H9 (cell line): ENCODE results near the gene FMOD. TPM values are rescaled to one million over a fixed set of nuclear protein-coding genes. Genes with fewer than 3 reads are reported as not detected.

Experiments
- DNase-seq: peaks from one replicate; pipeline ENCODE4 v3.0.0-alpha.2; 2017
- H2AFZ ChIP-seq: one replicate; pipeline ENCODE4 v1.6.1; 2013; ENCODE audit warnings: mild to moderate bottlenecking, low read length, control low read depth, moderate library complexity
- H2AK5ac ChIP-seq: 2 replicates; pipeline ENCODE4 v1.6.1; 2013; ENCODE audit warnings: low read length, control low read depth, mixed read lengths; ENCODE audit not compliant: insufficient read length
- H2BK120ac ChIP-seq: one replicate; pipeline ENCODE4 v1.6.1; 2013; ENCODE audit warnings: low read depth, mild to moderate bottlenecking, low read length, control low read depth, inconsistent platforms; ENCODE audit not compliant: poor library complexity, severe bottlenecking
- H2BK12ac ChIP-seq: 2 replicates; pipeline ENCODE4 v1.6.1; 2013; ENCODE audit warnings: low read length, control low read depth, mixed read lengths, low read depth; ENCODE audit not compliant: insufficient read length
- H2BK15ac ChIP-seq: 2 replicates; pipeline ENCODE4 v1.6.1; 2013; ENCODE audit warnings: low read depth, low read length, control low read depth
- H2BK20ac ChIP-seq: one replicate; pipeline ENCODE4 v1.6.1; 2013; ENCODE audit warnings: low read depth, mild to moderate bottlenecking, low read length, control low read depth, inconsistent platforms; ENCODE audit not compliant: poor library complexity, severe bottlenecking
- H2BK5ac ChIP-seq: 2 replicates; pipeline ENCODE4 v1.6.1; 2013; ENCODE audit warnings: low read length, control low read depth, mixed read lengths; ENCODE audit not compliant: insufficient read length
- H3K14ac ChIP-seq: 2 replicates; pipeline ENCODE4 v1.6.1; 2013; ENCODE audit warnings: low read length, control low read depth; ENCODE audit not compliant: insufficient read depth
- H3K18ac ChIP-seq: 2 replicates; pipeline ENCODE4 v1.6.1; 2013; ENCODE audit warnings: low read depth, mild to moderate bottlenecking, mixed read lengths, low read length, control low read depth; ENCODE audit not compliant: insufficient read length
- H3K23ac ChIP-seq: 2 replicates; pipeline ENCODE4 v1.6.1; 2013; ENCODE audit warnings: low read length, control low read depth, mixed read lengths, low read depth; ENCODE audit not compliant: insufficient read length
- H3K23me2 ChIP-seq: 2 replicates; pipeline ENCODE4 v1.6.1; 2013; ENCODE audit warnings: low read depth, mild to moderate bottlenecking, mixed read lengths, low read length, control low read depth; ENCODE audit not compliant: insufficient read length, poor library complexity, severe bottlenecking
- H3K27ac ChIP-seq: 2 replicates; pipeline ENCODE4 v1.5.1; 2013; ENCODE audit warnings: low read length, control low read depth, mixed read lengths, low read depth; ENCODE audit not compliant: insufficient read length
- H3K27me3 ChIP-seq: 2 replicates; pipeline ENCODE4 v1.6.1; 2013; ENCODE audit warnings: low read length, control low read depth, inconsistent platforms; ENCODE audit not compliant: insufficient read depth
- H3K4ac ChIP-seq: 2 replicates; pipeline ENCODE4 v1.6.1; 2013; ENCODE audit warnings: low read depth, mild to moderate bottlenecking, control low read depth, inconsistent platforms, low read length, moderate library complexity
- H3K4me1 ChIP-seq: 2 replicates; pipeline ENCODE4 v1.6.1; 2013; ENCODE audit warnings: low read length, control low read depth, inconsistent platforms; ENCODE audit not compliant: insufficient read depth
- H3K4me2 ChIP-seq: 2 replicates; pipeline ENCODE4 v1.6.1; 2013; ENCODE audit warnings: low read length, control low read depth, mixed read lengths; ENCODE audit not compliant: insufficient read length, insufficient read depth
- H3K56ac ChIP-seq: 2 replicates; pipeline ENCODE4 v1.6.1; 2013; ENCODE audit warnings: low read depth, mild to moderate bottlenecking, mixed read lengths, low read length, control low read depth; ENCODE audit not compliant: insufficient read length
- H3K79me1 ChIP-seq: 2 replicates; pipeline ENCODE4 v1.6.1; 2013; ENCODE audit warnings: low read depth, mild to moderate bottlenecking, moderate library complexity, low read length, control low read depth, inconsistent platforms; ENCODE audit not compliant: insufficient read depth, poor library complexity, severe bottlenecking
- H3K79me2 ChIP-seq: 2 replicates; pipeline ENCODE4 v1.6.1; 2013; ENCODE audit warnings: low read length, control low read depth, inconsistent platforms; ENCODE audit not compliant: insufficient read depth
- H3K9ac ChIP-seq: 2 replicates; pipeline ENCODE4 v1.6.1; 2013; ENCODE audit warnings: low read length, control low read depth, mixed read lengths; ENCODE audit not compliant: insufficient read length; ENCODE audit errors: extremely low read depth
- H3K9me3 ChIP-seq: one replicate; pipeline ENCODE4 v1.6.1; 2013; ENCODE audit warnings: low read depth, low read length, inconsistent platforms; ENCODE audit not compliant: control insufficient read depth
- H3T11ph ChIP-seq: one replicate; pipeline ENCODE4 v1.6.1; 2013; ENCODE audit warnings: mild to moderate bottlenecking, low read length, control low read depth, inconsistent platforms
- H4K20me1 ChIP-seq: one replicate; pipeline ENCODE4 v1.6.1; 2013; ENCODE audit not compliant: control insufficient read depth, insufficient read length, insufficient read depth
- H4K5ac ChIP-seq: 2 replicates; pipeline ENCODE4 v1.6.1; 2013; ENCODE audit warnings: low read depth, mild to moderate bottlenecking, mixed read lengths, low read length, control low read depth; ENCODE audit not compliant: insufficient read length
- H4K8ac ChIP-seq: replicated peaks from 2 replicates; pipeline ENCODE4 v1.6.1; 2013; ENCODE audit warnings: low read length, control low read depth, mixed read lengths, low read depth; ENCODE audit not compliant: insufficient read length
- H4K91ac ChIP-seq: 2 replicates; pipeline ENCODE4 v1.6.1; 2013; ENCODE audit warnings: low read depth, mild to moderate bottlenecking, moderate library complexity, mixed read lengths, low read length, control low read depth; ENCODE audit not compliant: insufficient read length
- H3K27ac Mint-ChIP-seq, 3 experiments: 2 replicates in 2 of 3; 3 replicates in 1 of 3; pipeline ENCODE4 v1.8.0; 2020 to 2021; ENCODE audit warnings: mixed read lengths in 3 of 3, mild to moderate bottlenecking in 1 of 3, moderate library complexity in 1 of 3
- H3K27me3 Mint-ChIP-seq: 2 replicates; pipeline ENCODE4 v1.8.0; 2021; ENCODE audit warnings: low read depth, mild to moderate bottlenecking, moderate library complexity, mixed read lengths
- H3K36me3 Mint-ChIP-seq, 3 experiments: 2 replicates in 2 of 3; 3 replicates in 1 of 3; pipeline ENCODE4 v1.8.0; 2020 to 2021; ENCODE audit warnings: low read depth in 3 of 3, mixed read lengths in 3 of 3; ENCODE audit not compliant: insufficient read depth in 1 of 3
- H3K4me1 Mint-ChIP-seq, 2 experiments: 2 replicates each; pipeline ENCODE4 v1.8.0; 2020; ENCODE audit warnings: mixed read lengths in 2 of 2
- H3K4me3 Mint-ChIP-seq, 2 experiments: 2 replicates in 1 of 2; 3 replicates in 1 of 2; pipeline ENCODE4 v1.8.0; 2020 to 2021; ENCODE audit warnings: mild to moderate bottlenecking in 2 of 2, mixed read lengths in 2 of 2, moderate library complexity in 1 of 2
- H3K9me3 Mint-ChIP-seq, 2 experiments: 2 replicates in 1 of 2; 3 replicates in 1 of 2; pipeline ENCODE4 v1.8.0; 2020; ENCODE audit warnings: mild to moderate bottlenecking in 2 of 2, mixed read lengths in 2 of 2, moderate library complexity in 1 of 2
- WGBS: extraction: QIAGEN DNeasy Blood & Tissue Kit; methylation state at CpG from one replicate; pipeline ENCODE4 v1.1.7; 2013; ENCODE audit warnings: missing lambda C conversion rate, low lambda C conversion rate, mixed read lengths; ENCODE audit not compliant: insufficient read length; ENCODE audit errors: extremely low coverage; 5-methylcytosine and 5-hydroxymethylcytosine counted together
- total RNA-seq: library from RNA; stranded (reverse); gene quantifications from 2 replicates; pipeline ENCODE4 v1.2.1, GENCODE V29; 2021
- TF ChIP-seq, protein P1 (sequence below): fragments of 200-600 bp; sonication (generic); conservative IDR thresholded peaks from 3 replicates; pipeline ENCODE4 v1.8.0; 2021; ENCODE audit warnings: antibody characterized with exemption, mild to moderate bottlenecking

Gene FMOD
- total RNA-seq, 1 experiment from 2014 or later = not detected

- H3K27ac ChIP-seq = no peak overlapping the region
- H2BK12ac ChIP-seq = no peak overlapping the region
- H3K9ac ChIP-seq = no peak overlapping the region
- no peaks in the 10 kb centered on the region for H3K4me1 ChIP-seq
- no peaks in the 10 kb centered on the region for H3K27me3 ChIP-seq
- Mint-ChIP-seq H3K4me3 (no peak overlapping the region), H3K36me3 (no peaks in the 10 kb centered on the region), H3K27ac (no peak overlapping the region), H3K27me3 (peaks cover 46% of the 10 kb centered on the region), H3K9me3 (no peaks in the 10 kb centered on the region), H3K4me1 (peaks cover 9 to 18% of the 10 kb centered on the region in 2 experiments)
- no peak overlapping the region for H4K91ac ChIP-seq
- no peaks in the 10 kb centered on the region for H4K20me1 ChIP-seq
- H3K14ac ChIP-seq = no peak overlapping the region
- H3K79me2 ChIP-seq = no peaks in the 10 kb centered on the region
- H2AK5ac ChIP-seq = no peak overlapping the region
- no peak overlapping the region for H4K8ac ChIP-seq
- no peak overlapping the region for H4K5ac ChIP-seq
- no peak overlapping the region for H2BK15ac ChIP-seq
- no peak for DNase-seq
- H3K4me2 ChIP-seq = no peak overlapping the region
- WGBS = no CpG with 5 or more reads among the region's 1 CpG
- no peak overlapping the region for H2BK120ac ChIP-seq
- no peak overlapping the region for H3K18ac ChIP-seq
- H3T11ph ChIP-seq = no peak overlapping the region
- TF ChIP-seq, protein P1, sequence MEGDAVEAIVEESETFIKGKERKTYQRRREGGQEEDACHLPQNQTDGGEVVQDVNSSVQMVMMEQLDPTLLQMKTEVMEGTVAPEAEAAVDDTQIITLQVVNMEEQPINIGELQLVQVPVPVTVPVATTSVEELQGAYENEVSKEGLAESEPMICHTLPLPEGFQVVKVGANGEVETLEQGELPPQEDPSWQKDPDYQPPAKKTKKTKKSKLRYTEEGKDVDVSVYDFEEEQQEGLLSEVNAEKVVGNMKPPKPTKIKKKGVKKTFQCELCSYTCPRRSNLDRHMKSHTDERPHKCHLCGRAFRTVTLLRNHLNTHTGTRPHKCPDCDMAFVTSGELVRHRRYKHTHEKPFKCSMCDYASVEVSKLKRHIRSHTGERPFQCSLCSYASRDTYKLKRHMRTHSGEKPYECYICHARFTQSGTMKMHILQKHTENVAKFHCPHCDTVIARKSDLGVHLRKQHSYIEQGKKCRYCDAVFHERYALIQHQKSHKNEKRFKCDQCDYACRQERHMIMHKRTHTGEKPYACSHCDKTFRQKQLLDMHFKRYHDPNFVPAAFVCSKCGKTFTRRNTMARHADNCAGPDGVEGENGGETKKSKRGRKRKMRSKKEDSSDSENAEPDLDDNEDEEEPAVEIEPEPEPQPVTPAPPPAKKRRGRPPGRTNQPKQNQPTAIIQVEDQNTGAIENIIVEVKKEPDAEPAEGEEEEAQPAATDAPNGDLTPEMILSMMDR = no peak
- H3K23me2 ChIP-seq = no peaks in the 10 kb centered on the region
- H2BK5ac ChIP-seq = no peak overlapping the region
- H3K23ac ChIP-seq = no peak overlapping the region
- no peaks in the 10 kb centered on the region for H3K79me1 ChIP-seq
- H3K56ac ChIP-seq = no peak overlapping the region
- no peak overlapping the region for H3K4ac ChIP-seq
- no peaks in the 10 kb centered on the region for H3K9me3 ChIP-seq
- no peak overlapping the region for H2BK20ac ChIP-seq
- H2AFZ ChIP-seq = no peak overlapping the region
Observed at GRCh38 chr1:203336097-203336496, 14.8 kb downstream of the FMOD start.
